ENCODE data around the gene KCTD11.

The KCTD11 gene

GRCh38 chr17:7384489-7385081, 32.6 kb downstream of the KCTD11 start:
- DNase-seq (ENCODE audit: insufficient read length, low spot score) (no peak), FAIRE-seq (no peak)
- no peak for TF ChIP-seq POLR2A (IDR thresholded peaks at IDR 0.05; ENCODE audit: low read depth, low read length)

- FAIRE-seq (no peak), DNase-seq (ENCODE audit: insufficient read length, low spot score) (no peak)
- no peak for TF ChIP-seq POLR2A (IDR thresholded peaks at IDR 0.05; ENCODE audit: low read depth, low read length)
Observed at GRCh38 chr17:7388856-7389255, 36.9 kb downstream of the KCTD11 start.

- FAIRE-seq (no peak), DNase-seq (ENCODE audit: insufficient read length, low spot score) (no peak)
- TF ChIP-seq POLR2A (IDR thresholded peaks at IDR 0.05; ENCODE audit: low read depth, low read length), result no peak
Observed at GRCh38 chr17:7389924-7390910, 38.3 kb downstream of the KCTD11 start.

GRCh38 chr17:7391307-7391706, 39.3 kb downstream of the KCTD11 start:
- no peak for DNase-seq (ENCODE audit: insufficient read length, low spot score)
- TF ChIP-seq POLR2A (IDR thresholded peaks at IDR 0.05; ENCODE audit: low read depth, low read length), result no peak
- FAIRE-seq, result no peak

GRCh38 chr17:7392696-7393612, 41.0 kb downstream of the KCTD11 start:
- FAIRE-seq, result no peak
- DNase-seq (ENCODE audit: insufficient read length, low spot score), result no peak
- no peak for TF ChIP-seq POLR2A (IDR thresholded peaks at IDR 0.05; ENCODE audit: low read depth, low read length)

- no peak; the same call in 1 of the 2 replicates for TF ChIP-seq POLR2A (IDR thresholded peaks at IDR 0.05; ENCODE audit: low read depth, low read length)
- DNase-seq (ENCODE audit: insufficient read length, low spot score), result no peak
- FAIRE-seq, result no peak
Observed at GRCh38 chr17:7393613-7394451, 41.9 kb downstream of the KCTD11 start.

GRCh38 chr17:7394452-7395191, 42.7 kb downstream of the KCTD11 start, which contains the start of gene PLSCR3:
TSS of gene PLSCR3 (minus strand) at chr17:7394525. CDS start at chr17:7394110, 415 bp downstream.
- FAIRE-seq (no peak), DNase-seq (ENCODE audit: insufficient read length, low spot score) (peak; percentile 93)
- peak; percentile 46 for TF ChIP-seq POLR2A (IDR thresholded peaks at IDR 0.05; ENCODE audit: low read depth, low read length)

GRCh38 chr17:7396147-7396546, 44.2 kb downstream of the KCTD11 start:
- TF ChIP-seq POLR2A (IDR thresholded peaks at IDR 0.05; ENCODE audit: low read depth, low read length), result no peak
- FAIRE-seq, result no peak
- DNase-seq (ENCODE audit: insufficient read length, low spot score), result no peak

- FAIRE-seq, result no peak
- TF ChIP-seq POLR2A (IDR thresholded peaks at IDR 0.05; ENCODE audit: low read depth, low read length), result no peak
- DNase-seq (ENCODE audit: insufficient read length, low spot score), result no peak
Observed at GRCh38 chr17:7398612-7399011, 46.6 kb downstream of the KCTD11 start.

- FAIRE-seq, result no peak
- TF ChIP-seq POLR2A (IDR thresholded peaks at IDR 0.05; ENCODE audit: low read depth, low read length), result no peak
- DNase-seq (ENCODE audit: insufficient read length, low spot score), result no peak
Observed at GRCh38 chr17:7403043-7403726, 51.2 kb downstream of the KCTD11 start.

GRCh38 chr17:7403727-7403976, 51.7 kb downstream of the KCTD11 start:
- TF ChIP-seq POLR2A (IDR thresholded peaks at IDR 0.05; ENCODE audit: low read depth, low read length), result no peak
- peak; percentile 86 for DNase-seq (ENCODE audit: insufficient read length, low spot score)
- no peak for FAIRE-seq

Data from H54 (cell line).